CD14-positive monocyte (primary cell): ENCODE data around the gene SPATS2L. TPM values are rescaled to one million over a fixed set of nuclear protein-coding genes. Genes with fewer than 3 reads are reported as not detected.

Experiments
- DNase-seq, 3 donors: peaks; one replicate each; pipeline ENCODE4 v3.0.0-alpha.2; 2011 to 2022
- H2AFZ ChIP-seq: 2 replicates; pipeline ENCODE4 v1.6.0; 2012; ENCODE audit warnings: mild to moderate bottlenecking, low read depth, low read length, inconsistent platforms; ENCODE audit not compliant: insufficient read depth, poor library complexity, severe bottlenecking
- H3K27ac ChIP-seq, 2 donors: 1 replicate in 1 of 2; 2 replicates in 1 of 2; pipeline ENCODE4 v1.5.1; 2012 to 2013; ENCODE audit warnings: low read length in 2 of 2, control low read depth in 1 of 2, inconsistent platforms in 1 of 2, low read depth in 1 of 2, mild to moderate bottlenecking in 1 of 2
- H3K27me3 ChIP-seq, 2 donors: one replicate each; pipeline versions ENCODE4 v1.6.0 to v1.6.1; 2011 to 2013; ENCODE audit warnings: low read length in 2 of 2; ENCODE audit not compliant: control insufficient read depth in 2 of 2, insufficient read depth in 2 of 2
- H3K36me3 ChIP-seq, 2 donors: replicated peaks in 1 of 2; 1 replicate in 1 of 2; 2 replicates in 1 of 2; pipeline versions ENCODE4 v1.5.1 to v1.6.1; 2012 to 2013; ENCODE audit warnings: low read length in 2 of 2, control low read depth in 1 of 2, inconsistent platforms in 1 of 2, mild to moderate bottlenecking in 1 of 2; ENCODE audit not compliant: insufficient read depth in 2 of 2, control insufficient read depth in 1 of 2
- H3K4me1 ChIP-seq, 2 donors: 1 replicate in 1 of 2; 2 replicates in 1 of 2; pipeline versions ENCODE4 v1.5.1 to v1.6.1; 2012 to 2013; ENCODE audit warnings: low read length in 2 of 2, control low read depth in 1 of 2, inconsistent platforms in 1 of 2, mild to moderate bottlenecking in 1 of 2, moderate library complexity in 1 of 2; ENCODE audit not compliant: insufficient read depth in 2 of 2, control insufficient read depth in 1 of 2
- H3K4me2 ChIP-seq: replicated peaks from 2 replicates; pipeline ENCODE3; 2012; ENCODE audit warnings: low read length, moderate library complexity, mild to moderate bottlenecking; ENCODE audit not compliant: poor library complexity, severe bottlenecking; ENCODE audit errors: extremely low read depth
- H3K4me3 ChIP-seq, 3 experiments: fragments of 200-600 bp in 1 of 3; sonication (generic) in 1 of 3; replicated peaks in 1 of 3; 1 replicate in 2 of 3; 2 replicates in 1 of 3; pipeline ENCODE4 v1.5.1; 2011 to 2013; ENCODE audit warnings: low read length in 3 of 3, mild to moderate bottlenecking in 3 of 3, control low read depth in 2 of 3, low read depth in 2 of 3, inconsistent platforms in 1 of 3, moderate library complexity in 1 of 3
- H3K79me2 ChIP-seq: 2 replicates; pipeline ENCODE4 v1.6.0; 2012; ENCODE audit warnings: mild to moderate bottlenecking, control low read depth, inconsistent platforms, low read length, moderate library complexity; ENCODE audit not compliant: insufficient read depth
- H3K9ac ChIP-seq: 2 replicates; pipeline ENCODE4 v1.6.0; 2017; ENCODE audit warnings: low read length, mild to moderate bottlenecking; ENCODE audit not compliant: insufficient read depth, poor library complexity, severe bottlenecking
- H3K9me3 ChIP-seq, 2 donors: replicated peaks in 1 of 2; 1 replicate in 1 of 2; 2 replicates in 1 of 2; pipeline versions ENCODE4 v1.5.1 to v1.6.1; 2012 to 2013; ENCODE audit warnings: low read length in 2 of 2, control low read depth in 1 of 2; ENCODE audit not compliant: control insufficient read depth in 1 of 2, insufficient read depth in 1 of 2
- H4K20me1 ChIP-seq: 2 replicates; pipeline ENCODE4 v1.6.0; 2012; ENCODE audit warnings: mild to moderate bottlenecking, low read length, control low read depth, moderate library complexity; ENCODE audit not compliant: insufficient read depth
- H3K27ac Mint-ChIP-seq, 7 donors: one replicate each; pipeline ENCODE4 v1.8.0; 2020; ENCODE audit warnings: mild to moderate bottlenecking in 7 of 7, mixed read lengths in 7 of 7, moderate library complexity in 6 of 7, inconsistent platforms in 2 of 7
- H3K27me3 Mint-ChIP-seq, 3 donors: one replicate each; pipeline ENCODE4 v1.8.0; 2021 to 2022; ENCODE audit warnings: low read depth in 3 of 3, mild to moderate bottlenecking in 3 of 3, mixed read lengths in 3 of 3, moderate library complexity in 3 of 3, inconsistent platforms in 1 of 3
- H3K36me3 Mint-ChIP-seq, 2 donors: one replicate each; pipeline ENCODE4 v1.8.0; 2020; ENCODE audit warnings: mixed read lengths in 2 of 2, inconsistent platforms in 1 of 2, mild to moderate bottlenecking in 1 of 2
- H3K4me1 Mint-ChIP-seq: one replicate; pipeline ENCODE4 v1.8.0; 2020; ENCODE audit warnings: mild to moderate bottlenecking, mixed read lengths
- H3K4me3 Mint-ChIP-seq, 2 donors: one replicate each; pipeline ENCODE4 v1.8.0; 2020; ENCODE audit warnings: mild to moderate bottlenecking in 2 of 2, mixed read lengths in 2 of 2, moderate library complexity in 1 of 2
- H3K9me3 Mint-ChIP-seq, 7 donors: one replicate each; pipeline ENCODE4 v1.8.0; 2020 to 2022; ENCODE audit warnings: mixed read lengths in 7 of 7, mild to moderate bottlenecking in 6 of 7, moderate library complexity in 6 of 7, inconsistent platforms in 2 of 7
- WGBS: methylation state at CpG from one replicate; pipeline ENCODE4 v1.1.5; 2013; ENCODE audit warnings: missing lambda C conversion rate; ENCODE audit not compliant: insufficient coverage; 5-methylcytosine and 5-hydroxymethylcytosine counted together
- intact Hi-C, 2 donors: fragments of 100-400 bp; cut with micrococcal nuclease; formaldehyde crosslinking; loops; one replicate each; pipeline versions ENCODE4 v1.15.0 to v1.15.1; 2023
- polyA plus RNA-seq, 3 donors: library from polyadenylated mRNA; depleted of rRNA in 1 of 3; unstranded in 2 of 3; stranded (reverse) in 1 of 3; fragments of 300-500 nt in 2 of 3; fragments of >200 nt in 1 of 3; fragmentation: Illumina TruSeq in 2 of 3; gene quantifications; 1 replicate in 2 of 3; 2 replicates in 1 of 3; pipeline ENCODE4 v1.2.3, GENCODE V29; 2012 to 2021
- TF ChIP-seq, protein P1 (sequence below): fragments of 200-600 bp; IDR thresholded peaks from one replicate; pipeline ENCODE4 v1.8.0; 2022; ENCODE audit warnings: antibody characterized with exemption, mild to moderate bottlenecking

Gene SPATS2L
- polyA plus RNA-seq, 3 donors: 2.7 to 5.2 (median 3.2) TPM

- no peaks in the 10 kb centered on the region for H3K9me3 ChIP-seq
- H3K36me3 ChIP-seq: no peaks in the 10 kb centered on the region
- no peaks in the 10 kb centered on the region for H3K79me2 ChIP-seq
- H3K4me3 ChIP-seq: no peak overlapping the region
- no peaks in the 10 kb centered on the region for H3K36me3 Mint-ChIP-seq
- no peaks in the 10 kb centered on the region for H3K4me1 ChIP-seq
- no peak overlapping the region for H3K9ac ChIP-seq
- H3K27me3 Mint-ChIP-seq: peaks cover 2 to 3% (median 3%) of the 10 kb centered on the region in 3 donors
- H3K27ac ChIP-seq: no peak overlapping the region
- no peak overlapping the region for H3K4me2 ChIP-seq
- no peak overlapping the region for H3K4me3 Mint-ChIP-seq
- peaks cover 0 to 2% (median 0%) of the 10 kb centered on the region in 7 donors for H3K9me3 Mint-ChIP-seq
- no peak overlapping the region for H3K27ac Mint-ChIP-seq
- TF ChIP-seq, protein P1, sequence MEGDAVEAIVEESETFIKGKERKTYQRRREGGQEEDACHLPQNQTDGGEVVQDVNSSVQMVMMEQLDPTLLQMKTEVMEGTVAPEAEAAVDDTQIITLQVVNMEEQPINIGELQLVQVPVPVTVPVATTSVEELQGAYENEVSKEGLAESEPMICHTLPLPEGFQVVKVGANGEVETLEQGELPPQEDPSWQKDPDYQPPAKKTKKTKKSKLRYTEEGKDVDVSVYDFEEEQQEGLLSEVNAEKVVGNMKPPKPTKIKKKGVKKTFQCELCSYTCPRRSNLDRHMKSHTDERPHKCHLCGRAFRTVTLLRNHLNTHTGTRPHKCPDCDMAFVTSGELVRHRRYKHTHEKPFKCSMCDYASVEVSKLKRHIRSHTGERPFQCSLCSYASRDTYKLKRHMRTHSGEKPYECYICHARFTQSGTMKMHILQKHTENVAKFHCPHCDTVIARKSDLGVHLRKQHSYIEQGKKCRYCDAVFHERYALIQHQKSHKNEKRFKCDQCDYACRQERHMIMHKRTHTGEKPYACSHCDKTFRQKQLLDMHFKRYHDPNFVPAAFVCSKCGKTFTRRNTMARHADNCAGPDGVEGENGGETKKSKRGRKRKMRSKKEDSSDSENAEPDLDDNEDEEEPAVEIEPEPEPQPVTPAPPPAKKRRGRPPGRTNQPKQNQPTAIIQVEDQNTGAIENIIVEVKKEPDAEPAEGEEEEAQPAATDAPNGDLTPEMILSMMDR: no peak
- H2AFZ ChIP-seq: no peak overlapping the region
- no peaks in the 10 kb centered on the region for H3K4me1 Mint-ChIP-seq
- no peaks in the 10 kb centered on the region for H4K20me1 ChIP-seq
- H3K27me3 ChIP-seq: no peaks in the 10 kb centered on the region
- intact Hi-C loops: no loop called here
- DNase-seq: no peak
Measured at GRCh38 chr2:200279857-200280256, 26.6 kb upstream of the SPATS2L start.

GRCh38 chr2:200286578-200286977 lies 19.9 kb upstream of the SPATS2L start:
- intact Hi-C loops: no loop called here
- Mint-ChIP-seq H3K36me3 (no peaks in the 10 kb centered on the region), H3K4me3 (no peak overlapping the region), H3K4me1 (no peaks in the 10 kb centered on the region), H3K9me3 (peaks cover 0 to 7% (median 5%) of the 10 kb centered on the region in 7 donors), H3K27ac (no peak overlapping the region), H3K27me3 (peaks cover 0 to 4% (median 3%) of the 10 kb centered on the region in 3 donors)
- Histone ChIP-seq H3K79me2 (no peaks in the 10 kb centered on the region), H2AFZ (no peak overlapping the region), H3K9ac (no peak overlapping the region), H4K20me1 (no peaks in the 10 kb centered on the region), H3K27me3 (no peaks in the 10 kb centered on the region), H3K4me2 (no peak overlapping the region), H3K4me1 (no peaks in the 10 kb centered on the region), H3K36me3 (no peaks in the 10 kb centered on the region), H3K4me3 (no peak overlapping the region), H3K27ac (no peak overlapping the region), H3K9me3 (no peaks in the 10 kb centered on the region)
- no peak for DNase-seq
- no CpG with 5 or more reads among the region's 1 CpG for WGBS
- TF ChIP-seq, protein P1: no peak
